Measurements from ENCODE around the gene SMG1.
"Not testable (repeated sequence)": the region's sequence is repeated elsewhere in the genome, so short reads cannot be mapped to it uniquely, and the experiment has no call there.

The SMG1 gene

DNA sequence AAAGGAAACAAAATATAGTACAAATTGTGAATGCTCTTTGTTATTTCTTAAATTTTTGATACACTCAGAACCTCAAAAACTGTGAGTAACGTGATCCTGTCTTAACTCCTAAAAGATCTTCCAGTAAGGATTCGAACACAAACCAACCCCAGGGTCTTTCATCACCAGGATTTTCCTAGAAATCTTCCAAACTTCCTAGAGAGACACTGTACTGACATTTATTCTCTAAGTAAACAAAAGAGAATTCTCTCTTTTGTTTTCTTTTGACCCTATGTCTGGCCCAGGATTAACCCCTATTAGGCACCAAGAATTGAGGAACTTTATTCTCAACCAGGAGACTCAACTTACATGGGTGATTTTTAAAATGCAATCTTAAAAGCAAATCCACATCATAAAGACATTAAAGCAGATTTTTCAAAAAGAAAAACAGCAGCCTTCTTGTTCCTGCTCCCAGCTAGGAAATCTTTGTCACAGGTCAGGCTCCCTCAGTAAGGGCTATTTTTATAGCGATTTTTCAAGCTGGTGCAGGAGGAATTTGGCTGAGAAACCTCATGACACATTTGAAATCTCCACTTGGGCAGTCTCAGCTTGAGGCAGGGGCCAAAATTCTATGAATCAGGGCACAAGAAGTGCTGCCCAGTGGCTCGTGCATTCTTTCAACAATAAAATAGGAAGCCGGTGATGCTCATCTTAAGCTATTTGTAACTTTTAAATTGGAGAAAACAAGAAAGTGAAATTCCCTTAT, 6.2 kb upstream of the SMG1 start:
- no peak for DNase-seq

- DNase-seq: no peak
These were observed 5.5 kb upstream of the SMG1 start for GRCh38 chr16:18931756-18932155.

- not testable (repeated sequence) for DNase-seq
These were observed 3.9 kb upstream of the SMG1 start for GRCh38 chr16:18930095-18930494.

DNA sequence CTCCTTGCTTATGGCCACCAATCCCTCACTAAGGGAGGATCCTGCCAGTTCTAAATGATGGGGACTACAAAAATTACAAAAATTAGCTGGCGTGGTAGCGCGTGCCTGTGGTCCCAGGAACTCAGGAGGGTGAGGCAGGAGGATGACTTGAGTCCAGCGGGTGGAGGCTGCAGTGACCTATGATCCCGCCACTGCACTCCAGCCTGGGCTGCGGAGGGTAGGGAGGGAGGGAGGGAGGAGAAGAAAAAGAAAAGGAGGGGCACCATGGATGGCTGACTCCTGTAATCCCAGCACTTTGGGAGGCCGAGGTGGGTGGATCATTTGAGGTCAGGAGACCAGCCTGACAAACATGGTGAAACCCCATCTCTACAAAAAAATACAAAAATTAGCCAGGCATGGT, 1.9 kb upstream of the SMG1 start:
- not testable (repeated sequence) for DNase-seq

DNA sequence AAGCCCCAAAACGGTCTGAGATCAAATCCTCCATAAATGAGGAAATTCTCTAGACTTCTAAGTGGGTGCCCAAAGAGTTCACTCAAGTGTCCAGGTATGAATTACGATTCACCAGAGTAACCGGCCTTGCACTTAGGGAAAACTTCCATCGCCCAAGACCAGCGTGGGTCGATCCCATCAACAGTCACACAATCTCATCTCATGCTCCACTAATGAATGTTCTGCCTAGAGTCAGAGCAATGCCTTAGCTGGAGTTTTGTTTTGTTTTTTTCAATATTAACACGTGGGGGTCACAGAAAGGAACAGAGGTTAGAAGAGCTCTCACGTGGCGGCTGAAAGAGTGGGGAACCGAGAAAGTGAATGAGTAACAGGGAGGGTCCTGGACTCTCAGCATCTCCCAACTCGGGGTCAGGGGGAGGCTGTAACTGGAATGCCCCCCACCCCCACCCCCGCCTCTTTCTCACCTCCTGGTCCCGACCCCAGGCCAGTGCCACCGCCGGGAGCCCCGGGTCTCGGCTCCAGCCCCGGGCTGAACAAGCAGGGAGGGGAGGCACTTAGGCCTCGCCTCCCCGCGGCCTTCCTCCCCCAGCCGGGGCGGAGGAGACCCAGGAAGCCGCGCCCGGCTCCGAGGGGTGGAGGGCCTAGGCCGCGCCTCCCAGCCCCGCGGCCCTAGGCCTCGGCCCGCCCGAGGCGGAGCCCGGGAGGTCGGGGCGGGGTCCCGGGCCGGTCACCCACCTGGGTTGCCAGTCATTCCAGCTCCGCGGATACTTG, 808 bp downstream of the SMG1 start:
- DNase-seq: not testable (repeated sequence)

DNA sequence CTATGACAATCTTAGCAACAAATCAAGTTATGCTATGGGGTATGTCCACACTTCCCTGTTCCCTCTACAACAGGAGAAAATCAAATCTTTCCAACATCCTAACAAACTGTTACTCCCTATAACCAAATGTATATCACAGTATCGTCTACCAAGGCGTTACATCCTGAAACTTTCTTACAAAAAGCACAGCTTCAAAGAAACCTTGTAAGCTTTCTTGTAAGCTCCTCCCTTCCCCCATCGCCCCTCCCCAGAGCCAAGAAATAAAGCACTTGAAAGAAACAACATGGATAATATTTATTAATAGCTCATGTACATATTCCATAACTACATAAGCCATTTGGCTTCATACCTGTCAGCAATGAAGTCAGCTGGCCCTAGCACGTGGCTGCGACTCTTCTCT, 2.3 kb downstream of the SMG1 start:
- DNase-seq: not testable (repeated sequence)

DNA sequence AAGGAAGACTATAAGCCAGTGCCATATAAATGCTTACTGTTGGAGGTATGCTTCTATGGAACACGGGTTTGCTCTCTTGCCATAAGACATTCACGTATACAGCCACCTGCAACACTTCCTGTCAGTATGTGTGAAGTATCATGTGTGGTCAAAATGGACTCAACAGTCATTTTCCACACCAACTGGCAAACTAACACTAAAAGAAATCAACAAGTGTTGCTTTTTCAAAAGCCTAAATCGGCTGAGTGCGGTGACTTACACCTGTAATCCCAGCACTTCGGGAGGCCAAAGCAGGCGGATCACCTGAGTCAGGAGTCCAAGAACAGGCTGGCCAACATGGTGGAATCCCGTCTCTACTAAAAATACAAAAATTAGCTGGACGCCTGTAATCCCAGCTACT, 3.1 kb downstream of the SMG1 start:
- not testable (repeated sequence) for DNase-seq

- DNase-seq: not testable (repeated sequence)
These were observed 16.6 kb downstream of the SMG1 start for GRCh38 chr16:18909585-18909984.

GRCh38 chr16:18908716-18909115, 17.5 kb downstream of the SMG1 start:
- not testable (repeated sequence) for DNase-seq

DNA sequence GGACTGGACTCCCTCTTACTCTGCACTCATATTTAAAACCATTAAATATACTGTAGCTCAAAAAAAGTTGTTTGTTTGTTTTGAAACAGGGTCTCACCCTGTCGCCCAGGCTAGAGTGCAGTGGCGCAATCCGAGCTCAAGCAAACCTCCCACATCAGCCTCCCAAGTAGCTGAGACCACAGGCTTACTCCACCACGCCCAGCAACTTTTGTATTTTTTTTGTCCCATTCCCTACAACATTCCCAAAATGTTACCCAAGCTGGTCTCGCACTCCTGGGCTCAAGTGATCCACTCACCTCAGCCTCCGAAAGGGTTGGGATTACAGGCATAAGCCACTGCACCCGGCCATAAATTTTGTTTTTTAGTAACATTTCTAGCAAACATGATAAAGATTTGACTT, 23.4 kb downstream of the SMG1 start:
- not testable (repeated sequence) for DNase-seq

- not testable (repeated sequence) for DNase-seq
These were observed 24.2 kb downstream of the SMG1 start for GRCh38 chr16:18902044-18902443.

- DNase-seq: not testable (repeated sequence)
These were observed 25.0 kb downstream of the SMG1 start for GRCh38 chr16:18901194-18901593.

GRCh38 chr16:18884456-18884855, 41.8 kb downstream of the SMG1 start:
- not testable (repeated sequence) for DNase-seq

DNA sequence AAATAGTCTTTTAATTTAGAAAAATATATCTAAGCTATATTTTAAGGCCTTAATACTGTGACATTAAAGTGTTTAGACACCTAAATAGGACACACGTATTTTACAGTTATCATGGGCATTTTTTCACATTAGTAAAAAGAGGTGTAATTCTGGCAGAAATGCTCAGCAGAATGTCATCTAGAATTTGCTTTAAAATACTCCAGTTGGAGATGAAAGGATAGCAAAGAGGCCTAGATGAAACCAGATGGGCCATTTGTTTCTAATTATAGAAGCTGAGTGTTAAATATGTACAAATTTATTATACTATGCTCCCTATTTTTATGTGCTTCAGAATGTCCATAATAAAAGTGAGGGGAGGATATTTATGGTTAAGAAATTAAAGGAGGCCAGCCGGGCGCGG, 48.5 kb downstream of the SMG1 start:
- DNase-seq: not testable (repeated sequence)

DNA sequence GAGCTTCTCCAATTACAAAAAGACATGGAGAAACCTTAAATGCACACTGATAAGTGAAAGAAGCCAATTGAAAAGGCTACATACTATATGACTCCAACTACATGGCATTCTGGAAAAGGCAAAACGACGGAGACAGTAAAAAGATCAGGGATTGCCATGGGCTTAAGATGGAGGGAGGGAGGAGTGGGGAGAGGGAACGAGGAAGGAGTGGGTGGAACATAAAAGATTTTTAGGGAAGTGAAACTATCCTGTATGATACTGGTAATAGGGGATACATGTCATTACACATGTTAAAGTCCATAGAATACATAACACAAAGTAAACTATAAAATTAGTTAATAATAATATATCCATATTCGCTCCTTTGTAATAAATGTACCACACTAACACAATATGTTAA, 48.9 kb downstream of the SMG1 start:
- not testable (repeated sequence) for DNase-seq

DNA sequence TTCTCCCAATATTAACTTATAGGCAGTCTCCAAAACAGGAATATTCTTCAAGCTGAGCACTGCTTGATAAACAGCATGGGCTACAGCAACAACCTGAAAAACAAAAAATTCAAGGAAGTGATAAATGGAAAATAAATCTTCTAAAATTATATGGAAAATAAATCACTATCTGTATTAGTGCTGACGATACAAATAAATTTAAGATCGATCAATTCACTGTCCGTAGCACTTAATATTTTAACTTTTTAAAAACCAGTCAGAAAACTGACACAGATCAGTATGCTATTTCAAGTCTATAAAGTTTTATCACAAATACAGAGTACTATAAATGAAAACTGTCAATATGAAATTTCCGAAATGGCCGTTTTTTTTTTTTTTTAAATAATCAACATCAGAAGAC, 49.9 kb downstream of the SMG1 start:
- not testable (repeated sequence) for DNase-seq

DNA sequence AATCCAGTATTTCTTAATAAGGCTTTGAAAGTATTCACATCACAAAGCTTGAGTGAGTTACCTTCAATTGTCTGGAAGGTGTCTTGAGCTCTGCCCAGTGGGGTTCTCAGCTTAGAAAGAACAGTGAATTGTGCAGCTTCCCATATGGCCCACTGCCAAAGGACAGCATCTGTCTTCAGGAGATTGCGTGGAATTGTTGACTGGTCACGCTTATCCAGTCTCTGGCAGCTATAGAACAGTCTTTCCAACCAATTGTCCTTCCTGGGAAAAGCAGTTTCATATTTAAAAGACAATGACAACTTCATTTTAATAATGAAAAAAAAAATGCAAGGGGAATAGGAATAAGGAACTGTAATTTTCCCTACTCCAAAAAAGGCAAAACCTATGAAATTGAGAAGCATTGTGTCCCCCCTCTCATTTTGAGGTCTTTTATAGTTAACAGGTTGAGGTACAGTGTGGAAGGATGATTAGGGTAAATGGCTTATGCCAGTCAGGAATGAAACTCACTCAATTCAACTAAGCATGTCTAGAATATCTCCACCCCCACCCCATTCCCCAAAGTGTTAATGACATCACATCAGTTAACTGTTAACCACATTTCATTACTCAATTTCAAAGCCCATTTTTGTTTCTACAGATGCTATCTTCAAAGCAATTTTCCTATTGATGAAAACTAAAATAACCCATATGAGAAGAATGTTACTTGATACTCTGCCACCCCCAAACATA, 57.0 kb downstream of the SMG1 start:
- DNase-seq: not testable (repeated sequence)

- not testable (repeated sequence) for DNase-seq
These were observed 59.9 kb downstream of the SMG1 start for GRCh38 chr16:18866277-18866823.

GRCh38 chr16:18862891-18863290, 63.3 kb downstream of the SMG1 start:
- not testable (repeated sequence) for DNase-seq

- DNase-seq: no peak
These were observed 71.0 kb downstream of the SMG1 start for GRCh38 chr16:18855196-18855595.

DNA sequence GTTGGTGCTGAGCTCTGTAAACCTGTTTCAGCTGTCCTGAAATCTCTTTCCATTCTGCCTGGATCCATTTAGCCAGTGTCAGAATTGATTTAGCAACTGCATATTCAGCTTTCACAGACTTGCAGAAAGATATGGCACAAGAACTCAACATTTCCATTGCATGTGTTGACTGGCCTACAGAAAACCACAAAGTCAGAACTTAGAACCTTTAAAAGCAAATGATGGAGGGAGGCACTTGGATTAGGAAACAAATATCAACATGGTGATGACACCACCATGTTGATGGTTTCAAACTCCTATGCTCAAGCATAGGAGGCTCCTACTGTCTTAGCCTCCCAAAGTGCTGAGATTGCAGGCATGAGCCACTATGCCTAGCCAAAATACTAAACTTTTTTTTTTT, 72.5 kb downstream of the SMG1 start:
- DNase-seq: no peak

GRCh38 chr16:18852647-18853046, 73.6 kb downstream of the SMG1 start:
- DNase-seq: no peak

GRCh38 chr16:18846416-18846815, 79.8 kb downstream of the SMG1 start:
- DNase-seq: no peak

Measured in COR-L47 (cell line).